T-cell (primary cell): Measurements from ENCODE around the gene SLC12A8. TPM values are rescaled to one million over a fixed set of nuclear protein-coding genes. Genes with fewer than 3 reads are reported as not detected.

Experiments used
- ATAC-seq, 4 experiments: fragments of 200-7000 bp in 3 of 4; fragments of 150-1000 bp in 1 of 4; cut with Tn5 transposase; replicated peaks in 1 of 4; 1 replicate in 3 of 4; 2 replicates in 1 of 4; pipeline ENCODE4 v1.10.0; 2021; ENCODE audit warnings: moderate library complexity in 3 of 4, mild to moderate bottlenecking in 2 of 4, moderate number of reproducible peaks in 1 of 4
- CTCF ChIA-PET, 2 donors: fragments of 300-600 bp; sonication (Branson Sonifier 250); formaldehyde crosslinking; loops; one replicate each; lab custom pipeline; 2022; ENCODE audit warnings: antibody characterized with exemption in 2 of 2; lab: Charles Lee
- POLR2A ChIA-PET, 2 donors: fragments of 300-600 bp; sonication (Branson Sonifier 250); formaldehyde crosslinking; loops; one replicate each; lab custom pipeline; 2022; ENCODE audit warnings: antibody characterized with exemption in 2 of 2; lab: Charles Lee
- DNase-seq, 35 experiments: peaks; one replicate each; pipeline versions ENCODE4 v3.0.0 to v3.0.0-alpha.2; 2013 to 2023
- H3K27ac ChIP-seq: one replicate; pipeline ENCODE4 v1.5.1; 2013; ENCODE audit warnings: low read length
- H3K27me3 ChIP-seq, 2 experiments: replicated peaks in 1 of 2; 1 replicate in 1 of 2; 2 replicates in 1 of 2; pipeline versions ENCODE4 v1.6.1 to v1.7.0; 2013; ENCODE audit warnings: low read length in 1 of 2, mixed read lengths in 1 of 2; ENCODE audit not compliant: control insufficient read depth in 2 of 2, insufficient read depth in 2 of 2; ENCODE audit errors: extremely low read depth in 1 of 2
- H3K36me3 ChIP-seq, 2 donors: 1 replicate in 1 of 2; 2 replicates in 1 of 2; pipeline versions ENCODE4 v1.6.1 to v1.7.0; 2013; ENCODE audit warnings: low read length in 1 of 2; ENCODE audit not compliant: control insufficient read depth in 2 of 2, insufficient read depth in 1 of 2; ENCODE audit errors: extremely low read depth in 1 of 2
- H3K4me1 ChIP-seq, 2 experiments: 1 replicate in 1 of 2; 2 replicates in 1 of 2; pipeline versions ENCODE4 v1.6.1 to v1.7.0; 2013; ENCODE audit warnings: low read length in 2 of 2, mixed read lengths in 1 of 2; ENCODE audit not compliant: insufficient read depth in 2 of 2, control insufficient read depth in 1 of 2; ENCODE audit errors: extremely low read depth in 1 of 2
- H3K4me3 ChIP-seq, 2 donors: 1 replicate in 1 of 2; 2 replicates in 1 of 2; pipeline versions ENCODE4 v1.5.1 to v1.7.0; 2013; ENCODE audit warnings: mild to moderate bottlenecking in 2 of 2, low read length in 1 of 2, moderate library complexity in 1 of 2; ENCODE audit not compliant: control insufficient read depth in 1 of 2; ENCODE audit errors: extremely low read depth in 1 of 2
- H3K9me3 ChIP-seq: 2 replicates; pipeline ENCODE4 v1.7.0; 2013
- H3K27ac Mint-ChIP-seq, 2 donors: one replicate each; pipeline ENCODE4 v1.8.0; 2020 to 2021; ENCODE audit warnings: mild to moderate bottlenecking in 2 of 2, mixed read lengths in 2 of 2
- H3K27me3 Mint-ChIP-seq, 2 donors: one replicate each; pipeline ENCODE4 v1.8.0; 2021 to 2022; ENCODE audit warnings: mixed read lengths in 2 of 2
- H3K36me3 Mint-ChIP-seq: one replicate; pipeline ENCODE4 v1.8.0; 2021; ENCODE audit warnings: mixed read lengths
- H3K4me1 Mint-ChIP-seq, 3 donors: one replicate each; pipeline ENCODE4 v1.8.0; 2020 to 2022; ENCODE audit warnings: mixed read lengths in 3 of 3, mild to moderate bottlenecking in 1 of 3
- H3K4me3 Mint-ChIP-seq, 3 donors: one replicate each; pipeline ENCODE4 v1.8.0; 2020 to 2022; ENCODE audit warnings: mild to moderate bottlenecking in 3 of 3, mixed read lengths in 3 of 3, moderate library complexity in 3 of 3
- H3K9me3 Mint-ChIP-seq, 3 donors: one replicate each; pipeline ENCODE4 v1.8.0; 2020 to 2022; ENCODE audit warnings: mixed read lengths in 3 of 3
- WGBS: methylation state at CpG from one replicate; pipeline ENCODE4 v1.1.5; 2013; ENCODE audit warnings: missing lambda C conversion rate; ENCODE audit not compliant: insufficient coverage; 5-methylcytosine and 5-hydroxymethylcytosine counted together
- total RNA-seq, 35 experiments: library from RNA in 6 of 35; stranded (reverse) in 6 of 35; fragments of 120-200 nt in 1 of 35; gene quantifications; one replicate each; pipeline versions ENCODE4 v1.2.1 to v1.2.4 and lab custom pipeline; 2013 to 2026

Gene SLC12A8
- total RNA-seq, 5 donors from 2014 or later (not counting 1 experiment from before 2014, with no cell fraction given), result 0.50 to 0.96 (median 0.60) TPM; not detected in 2

GRCh38 chr3:125042725-125043406, 169.7 kb downstream of the SLC12A8 start:
- 94% methylated on average over 11 of the region's 17 CpGs for WGBS
- H3K36me3 Mint-ChIP-seq, result peaks cover 21% of the 10 kb centered on the region
- H3K4me1 Mint-ChIP-seq, result peaks cover 36 to 53% (median 45%) of the 10 kb centered on the region in 3 donors
- no peaks in the 10 kb centered on the region for H3K9me3 Mint-ChIP-seq
- DNase-seq (no peak), ATAC-seq (no peak)
- POLR2A ChIA-PET, result interaction anchor here in 1 of 2 donors (0.6 kb wide), 1 partner anchor 204 kb away, joined by 4 read pairs; no protein-coding TSS in a partner anchor
- CTCF ChIA-PET, result interaction anchor here in 1 of 2 donors (0.7 kb wide), 1 partner anchor 8 kb away, joined by 3 read pairs; no protein-coding TSS in a partner anchor
- no peaks in the 10 kb centered on the region for H3K27me3 ChIP-seq
- peak overlapping the region in 1 of 2 donors; percentile 12 for H3K27ac Mint-ChIP-seq
- peaks cover 0 to 19% of the 10 kb centered on the region in 2 donors for H3K36me3 ChIP-seq
- no peaks in the 10 kb centered on the region for H3K9me3 ChIP-seq
- no peak overlapping the region for H3K27ac ChIP-seq
- H3K4me3 Mint-ChIP-seq, result no peak overlapping the region
- H3K4me1 ChIP-seq, result peaks cover 0 to 14% of the 10 kb centered on the region in 2 experiments
- H3K4me3 ChIP-seq, result no peak overlapping the region
- no peaks in the 10 kb centered on the region for H3K27me3 Mint-ChIP-seq

DNA sequence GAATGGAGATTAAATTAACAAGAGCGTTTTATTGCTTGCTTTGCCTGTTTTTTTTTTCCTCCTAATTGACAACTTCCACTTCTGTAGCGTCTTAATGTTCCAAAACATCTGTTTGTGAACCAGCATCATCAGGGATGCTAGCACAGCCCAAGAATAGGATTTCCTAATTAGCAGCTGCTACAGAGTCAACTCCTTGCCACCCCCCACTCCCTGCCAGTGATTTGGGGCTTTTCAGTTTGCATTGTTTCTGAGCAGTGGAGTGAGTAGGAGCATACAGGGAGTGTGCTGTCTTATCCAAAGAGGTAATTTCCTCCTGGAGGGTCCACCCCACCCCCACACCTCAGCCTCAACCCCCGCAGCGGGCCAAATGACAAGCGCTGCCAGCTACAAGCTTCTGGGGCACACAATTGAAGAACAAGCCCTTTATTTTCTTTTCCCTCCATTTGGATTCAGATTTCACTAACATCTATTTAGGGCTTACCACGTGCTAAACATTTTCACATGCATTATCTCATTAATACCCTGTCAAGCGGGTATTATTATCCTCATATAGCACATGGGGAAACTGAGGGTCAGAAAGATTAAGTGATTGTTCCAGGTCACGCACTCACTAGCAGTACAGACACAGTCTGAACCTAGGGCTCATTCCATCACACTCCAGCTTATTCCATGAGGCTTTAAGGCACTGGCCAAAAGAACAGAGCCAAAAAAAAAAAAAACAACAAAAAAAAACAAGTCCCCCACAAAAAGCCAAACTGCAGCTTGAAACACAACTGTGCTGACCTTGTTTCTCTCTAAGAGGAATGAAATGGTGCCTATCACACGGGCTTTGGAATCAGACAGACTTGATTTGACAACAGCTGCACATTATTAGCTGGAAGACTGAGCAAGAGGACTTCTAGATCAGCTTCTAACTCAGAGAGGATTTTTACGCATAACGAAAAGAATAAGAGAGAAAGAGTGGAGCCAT, 173.1 kb downstream of the SLC12A8 start:
- Mint-ChIP-seq H3K27me3 (no peaks in the 10 kb centered on the region), H3K4me3 (no peak overlapping the region), H3K36me3 (peaks cover 22% of the 10 kb centered on the region), H3K9me3 (peaks cover 0 to 8% (median 5%) of the 10 kb centered on the region in 3 donors), H3K27ac (no peak overlapping the region), H3K4me1 (peaks cover 32 to 52% (median 47%) of the 10 kb centered on the region in 3 donors)
- Histone ChIP-seq H3K36me3 (peaks cover 0 to 12% of the 10 kb centered on the region in 2 donors), H3K27me3 (no peaks in the 10 kb centered on the region), H3K27ac (no peak overlapping the region), H3K4me1 (peaks cover 0 to 8% of the 10 kb centered on the region in 2 experiments), H3K9me3 (no peaks in the 10 kb centered on the region), H3K4me3 (no peak overlapping the region)
- no peak for ATAC-seq
- whole genome bisulfite sequencing, result 98% methylated on average over 7 of the region's 11 CpGs
- DNase-seq, result no peak
- CTCF ChIA-PET, result interaction anchor here in 1 of 2 donors (0.5 kb wide), 1 partner anchor 45 kb away, joined by 3 read pairs; no protein-coding TSS in a partner anchor
- POLR2A ChIA-PET, result no interaction called here

DNA sequence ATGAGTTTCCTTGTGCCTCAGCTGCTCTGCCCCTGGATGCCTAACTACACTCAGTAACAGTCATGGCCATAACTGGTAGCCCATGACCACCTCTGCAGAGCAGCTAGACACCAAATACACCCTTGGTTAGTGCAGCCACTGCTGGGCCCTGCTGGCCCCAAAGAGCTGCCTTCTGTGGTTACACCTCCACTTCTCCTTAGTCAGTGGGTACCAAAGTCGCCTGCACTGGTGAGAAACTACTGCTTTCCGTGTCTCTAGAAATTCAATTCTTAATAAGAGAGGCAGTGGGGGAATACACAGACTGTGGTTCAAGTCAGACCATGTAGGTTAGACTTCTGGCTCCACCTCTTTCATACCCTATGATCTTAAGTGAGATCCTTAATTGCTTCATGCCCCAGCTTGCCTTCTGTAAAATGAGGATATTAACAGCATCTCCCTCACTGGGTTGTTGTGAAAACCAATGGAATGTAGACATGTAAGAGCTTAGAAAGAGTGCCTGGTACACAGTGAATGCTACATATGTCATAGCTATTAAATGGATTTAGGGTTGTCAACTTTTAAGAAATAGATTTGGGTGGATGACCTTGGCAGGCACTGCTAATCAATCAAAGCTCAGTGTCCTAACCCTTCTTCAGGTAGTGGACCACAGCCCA, 174.9 kb downstream of the SLC12A8 start:
- no peak overlapping the region for H3K27ac ChIP-seq
- ATAC-seq (no peak), DNase-seq (no peak)
- Mint-ChIP-seq H3K9me3 (peaks cover 0 to 8% (median 5%) of the 10 kb centered on the region in 3 donors), H3K36me3 (peaks cover 21% of the 10 kb centered on the region), H3K4me1 (peaks cover 40 to 53% (median 50%) of the 10 kb centered on the region in 3 donors), H3K27me3 (no peaks in the 10 kb centered on the region), H3K27ac (peak overlapping the region in 1 of 2 donors; percentile 59), H3K4me3 (no peak overlapping the region)
- H3K4me3 ChIP-seq, result no peak overlapping the region
- H3K36me3 ChIP-seq, result peaks cover 0 to 3% of the 10 kb centered on the region in 2 donors
- H3K9me3 ChIP-seq, result no peaks in the 10 kb centered on the region
- CTCF ChIA-PET, result interaction anchor here (0.6 kb wide), 2 partner anchors 119 to 281 kb away, joined by 6 read pairs; no protein-coding TSS in a partner anchor
- H3K27me3 ChIP-seq, result no peaks in the 10 kb centered on the region
- no CpG with 5 or more reads among the region's 2 CpGs for WGBS
- POLR2A ChIA-PET, result no interaction called here
- H3K4me1 ChIP-seq, result peaks cover 0 to 10% of the 10 kb centered on the region in 2 experiments

DNA sequence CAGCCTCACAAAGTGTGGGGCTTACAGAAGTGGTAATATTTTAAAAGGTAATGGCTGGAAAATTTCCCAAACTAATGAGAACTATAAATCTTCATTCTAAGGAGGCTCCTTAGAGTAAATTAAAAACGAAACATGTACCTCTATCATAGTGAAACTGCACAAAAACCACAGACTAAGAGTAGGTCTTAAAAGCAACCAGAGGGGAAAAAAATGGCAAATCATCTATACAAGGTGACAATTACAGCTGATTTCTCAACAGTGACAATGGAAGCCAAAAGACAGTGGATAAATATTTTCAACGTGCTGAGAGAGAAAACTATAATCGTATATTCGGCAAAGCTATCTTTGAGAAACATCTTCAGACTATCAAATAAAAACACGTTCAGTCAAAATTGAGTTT, 177.3 kb downstream of the SLC12A8 start:
- H3K36me3 ChIP-seq, result no peaks in the 10 kb centered on the region
- no peaks in the 10 kb centered on the region for H3K9me3 ChIP-seq
- Mint-ChIP-seq H3K36me3 (peaks cover 18% of the 10 kb centered on the region), H3K4me3 (no peak overlapping the region), H3K9me3 (peaks cover 0 to 8% (median 5%) of the 10 kb centered on the region in 3 donors), H3K4me1 (peaks cover 40 to 57% (median 49%) of the 10 kb centered on the region in 3 donors), H3K27ac (no peak overlapping the region), H3K27me3 (no peaks in the 10 kb centered on the region)
- no peak overlapping the region for H3K4me3 ChIP-seq
- ChIA-PET POLR2A (no interaction called here), CTCF (interaction anchor here in 1 of 2 donors (0.6 to 1.0 kb wide), 2 partner anchors 11 to 429 kb away, joined by 3 to 5 read pairs; no protein-coding TSS in a partner anchor)
- H3K27me3 ChIP-seq, result no peaks in the 10 kb centered on the region
- no CpG with 5 or more reads among the region's 5 CpGs for WGBS
- no peak overlapping the region for H3K27ac ChIP-seq
- DNase-seq (no peak), ATAC-seq (no peak)
- H3K4me1 ChIP-seq, result peaks cover 0 to 18% of the 10 kb centered on the region in 2 experiments

- Histone ChIP-seq H3K27ac (no peak overlapping the region), H3K4me1 (peaks cover under 1 to 18% of the 10 kb centered on the region in 2 experiments), H3K9me3 (no peaks in the 10 kb centered on the region), H3K4me3 (no peak overlapping the region), H3K27me3 (no peaks in the 10 kb centered on the region), H3K36me3 (peaks cover 0 to 8% of the 10 kb centered on the region in 2 donors)
- H3K27me3 Mint-ChIP-seq, result no peaks in the 10 kb centered on the region
- ChIA-PET CTCF (no interaction called here), POLR2A (interaction anchor here in 1 of 2 donors (1.0 kb wide), 1 partner anchor 21 kb away, joined by 3 read pairs; no protein-coding TSS in a partner anchor)
- H3K4me3 Mint-ChIP-seq, result no peak overlapping the region
- peaks cover 27% of the 10 kb centered on the region for H3K36me3 Mint-ChIP-seq
- peaks cover 25 to 46% (median 43%) of the 10 kb centered on the region in 3 donors for H3K4me1 Mint-ChIP-seq
- 97% methylated on average over 7 of the region's 14 CpGs for WGBS
- ATAC-seq (no peak), DNase-seq (no peak)
- peaks cover 0 to 8% (median 5%) of the 10 kb centered on the region in 3 donors for H3K9me3 Mint-ChIP-seq
- H3K27ac Mint-ChIP-seq, result no peak overlapping the region
These were observed 178.9 kb downstream of the SLC12A8 start for GRCh38 chr3:125033616-125034015.
